HL-60 (cell line): ENCODE data around the gene CDA.
A peak's percentile ranks its signal among the peaks of the same experiment; 100 is the strongest.

Source experiments
- CTCF ChIP-seq: IDR thresholded peaks from one replicate; pipeline ENCODE4 v1.5.1; 2011; ENCODE audit warnings: low read length, control low read depth, inconsistent platforms; ENCODE audit not compliant: insufficient read depth
- GABPA ChIP-seq: IDR thresholded peaks from 2 replicates; pipeline ENCODE4 v1.6.1; 2012; ENCODE audit warnings: low read depth
- TF ChIP-seq, protein P1 (sequence below): IDR thresholded peaks from 2 replicates; pipeline ENCODE4 v1.6.1; 2012; ENCODE audit warnings: low read depth; ENCODE audit not compliant: insufficient replicate concordance

DNA sequence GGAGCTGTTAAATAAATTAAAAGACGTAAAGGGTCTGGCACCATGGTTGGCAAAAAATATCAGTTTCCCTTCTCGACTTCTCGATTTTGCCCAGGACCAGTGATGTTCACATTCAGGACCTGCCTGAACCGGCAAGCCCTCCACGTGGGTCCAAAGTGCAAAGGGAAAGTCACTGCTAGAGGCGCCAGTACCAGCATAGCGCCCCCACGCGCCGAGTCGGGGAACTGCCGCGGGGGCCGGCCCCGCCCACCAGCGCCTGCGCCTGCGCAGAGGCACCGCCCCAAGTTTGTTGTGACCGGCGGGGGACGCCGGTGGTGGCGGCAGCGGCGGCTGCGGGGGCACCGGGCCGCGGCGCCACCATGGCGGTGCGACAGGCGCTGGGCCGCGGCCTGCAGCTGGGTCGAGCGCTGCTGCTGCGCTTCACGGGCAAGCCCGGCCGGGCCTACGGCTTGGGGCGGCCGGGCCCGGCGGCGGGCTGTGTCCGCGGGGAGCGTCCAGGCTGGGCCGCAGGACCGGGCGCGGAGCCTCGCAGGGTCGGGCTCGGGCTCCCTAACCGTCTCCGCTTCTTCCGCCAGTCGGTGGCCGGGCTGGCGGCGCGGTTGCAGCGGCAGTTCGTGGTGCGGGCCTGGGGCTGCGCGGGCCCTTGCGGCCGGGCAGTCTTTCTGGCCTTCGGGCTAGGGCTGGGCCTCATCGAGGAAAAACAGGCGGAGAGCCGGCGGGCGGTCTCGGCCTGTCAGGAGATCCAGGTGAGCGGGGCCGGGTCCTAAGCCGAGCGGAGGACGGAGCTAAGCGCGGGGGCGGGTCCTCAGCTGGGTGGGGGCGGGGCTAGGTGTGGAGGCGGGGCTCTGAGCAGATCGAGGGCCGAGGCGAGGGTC lies 44.5 kb downstream of the CDA start, which contains the start of gene PINK1:
- TF ChIP-seq CTCF (peak; percentile 96), GABPA (no peak)
- TF ChIP-seq, protein P1, sequence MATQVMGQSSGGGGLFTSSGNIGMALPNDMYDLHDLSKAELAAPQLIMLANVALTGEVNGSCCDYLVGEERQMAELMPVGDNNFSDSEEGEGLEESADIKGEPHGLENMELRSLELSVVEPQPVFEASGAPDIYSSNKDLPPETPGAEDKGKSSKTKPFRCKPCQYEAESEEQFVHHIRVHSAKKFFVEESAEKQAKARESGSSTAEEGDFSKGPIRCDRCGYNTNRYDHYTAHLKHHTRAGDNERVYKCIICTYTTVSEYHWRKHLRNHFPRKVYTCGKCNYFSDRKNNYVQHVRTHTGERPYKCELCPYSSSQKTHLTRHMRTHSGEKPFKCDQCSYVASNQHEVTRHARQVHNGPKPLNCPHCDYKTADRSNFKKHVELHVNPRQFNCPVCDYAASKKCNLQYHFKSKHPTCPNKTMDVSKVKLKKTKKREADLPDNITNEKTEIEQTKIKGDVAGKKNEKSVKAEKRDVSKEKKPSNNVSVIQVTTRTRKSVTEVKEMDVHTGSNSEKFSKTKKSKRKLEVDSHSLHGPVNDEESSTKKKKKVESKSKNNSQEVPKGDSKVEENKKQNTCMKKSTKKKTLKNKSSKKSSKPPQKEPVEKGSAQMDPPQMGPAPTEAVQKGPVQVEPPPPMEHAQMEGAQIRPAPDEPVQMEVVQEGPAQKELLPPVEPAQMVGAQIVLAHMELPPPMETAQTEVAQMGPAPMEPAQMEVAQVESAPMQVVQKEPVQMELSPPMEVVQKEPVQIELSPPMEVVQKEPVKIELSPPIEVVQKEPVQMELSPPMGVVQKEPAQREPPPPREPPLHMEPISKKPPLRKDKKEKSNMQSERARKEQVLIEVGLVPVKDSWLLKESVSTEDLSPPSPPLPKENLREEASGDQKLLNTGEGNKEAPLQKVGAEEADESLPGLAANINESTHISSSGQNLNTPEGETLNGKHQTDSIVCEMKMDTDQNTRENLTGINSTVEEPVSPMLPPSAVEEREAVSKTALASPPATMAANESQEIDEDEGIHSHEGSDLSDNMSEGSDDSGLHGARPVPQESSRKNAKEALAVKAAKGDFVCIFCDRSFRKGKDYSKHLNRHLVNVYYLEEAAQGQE: no peak
